GM21723 (cell line): Measurements from ENCODE around the gene ANKHD1.

ENCODE experiments used
- ATAC-seq: cut with Tn5 transposase; IDR thresholded peaks from one replicate; pipeline ENCODE4 v1.9.1; 2021; ENCODE audit warnings: mild to moderate bottlenecking, moderate library complexity; ENCODE audit not compliant: unreplicated experiment

The ANKHD1 gene

GRCh38 chr5:140557136-140557805, 155.6 kb downstream of the ANKHD1 start, which contains the start of gene SRA1:
Gene SRA1, minus strand, starts transcription at chr5:140557473. Its CDS starts 21 bp downstream, at chr5:140557452.
- peak; percentile 96 for ATAC-seq

GRCh38 chr5:140557965-140558364, 156.3 kb downstream of the ANKHD1 start:
- no peak for ATAC-seq

- no peak for ATAC-seq
These were observed 156.9 kb downstream of the ANKHD1 start for GRCh38 chr5:140558542-140558941.

- ATAC-seq: no peak
These were observed 158.6 kb downstream of the ANKHD1 start for GRCh38 chr5:140560227-140560626.

- ATAC-seq: no peak
These were observed 160.3 kb downstream of the ANKHD1 start for GRCh38 chr5:140561753-140562523.

- ATAC-seq: no peak
These were observed 162.0 kb downstream of the ANKHD1 start for GRCh38 chr5:140563596-140563995.

GRCh38 chr5:140564196-140565023, 162.8 kb downstream of the ANKHD1 start, which contains the start of the genes APBB3 and SLC35A4:
Gene APBB3, minus strand, starts transcription at chr5:140564598. Its CDS starts 353 bp downstream, at chr5:140564245.
Gene SLC35A4, plus strand, starts transcription at chr5:140564828. Its CDS starts 2,342 bp downstream, at chr5:140567170.
- ATAC-seq: peak; percentile 86

GRCh38 chr5:140565024-140565779, 163.6 kb downstream of the ANKHD1 start:
- ATAC-seq: no peak

GRCh38 chr5:140565780-140566095, 164.1 kb downstream of the ANKHD1 start:
- ATAC-seq: no peak

GRCh38 chr5:140566665-140567064, 165.0 kb downstream of the ANKHD1 start:
- ATAC-seq: no peak

- no peak for ATAC-seq
These were observed 165.6 kb downstream of the ANKHD1 start for GRCh38 chr5:140567136-140567818.

- no peak for ATAC-seq
These were observed 166.2 kb downstream of the ANKHD1 start for GRCh38 chr5:140567871-140568270.

GRCh38 chr5:140568443-140569063, 166.9 kb downstream of the ANKHD1 start:
- no peak for ATAC-seq

- peak; percentile 31 for ATAC-seq
These were observed 167.6 kb downstream of the ANKHD1 start for GRCh38 chr5:140569197-140569596.

GRCh38 chr5:140570058-140570457, 168.4 kb downstream of the ANKHD1 start:
- ATAC-seq: no peak

- ATAC-seq: no peak
These were observed 168.9 kb downstream of the ANKHD1 start for GRCh38 chr5:140570488-140570887.

- no peak for ATAC-seq
These were observed 169.5 kb downstream of the ANKHD1 start for GRCh38 chr5:140571105-140571504.

GRCh38 chr5:140573683-140574082, 172.1 kb downstream of the ANKHD1 start:
- ATAC-seq: no peak

- no peak for ATAC-seq
These were observed 172.5 kb downstream of the ANKHD1 start for GRCh38 chr5:140574165-140574564.

GRCh38 chr5:140575309-140575708, 173.7 kb downstream of the ANKHD1 start:
- ATAC-seq: no peak
